T-helper 1 cell (primary cell): Measurements from ENCODE around the gene CDC42SE2.
"Not testable (repeated sequence)": the region's sequence is repeated elsewhere in the genome, so short reads cannot be mapped to it uniquely, and the experiment has no call there.

ENCODE experiments used
- DNase-seq, 5 donors: peaks; one replicate each; pipeline ENCODE4 v3.0.0-alpha.2; 2012 to 2020

The CDC42SE2 gene

DNA sequence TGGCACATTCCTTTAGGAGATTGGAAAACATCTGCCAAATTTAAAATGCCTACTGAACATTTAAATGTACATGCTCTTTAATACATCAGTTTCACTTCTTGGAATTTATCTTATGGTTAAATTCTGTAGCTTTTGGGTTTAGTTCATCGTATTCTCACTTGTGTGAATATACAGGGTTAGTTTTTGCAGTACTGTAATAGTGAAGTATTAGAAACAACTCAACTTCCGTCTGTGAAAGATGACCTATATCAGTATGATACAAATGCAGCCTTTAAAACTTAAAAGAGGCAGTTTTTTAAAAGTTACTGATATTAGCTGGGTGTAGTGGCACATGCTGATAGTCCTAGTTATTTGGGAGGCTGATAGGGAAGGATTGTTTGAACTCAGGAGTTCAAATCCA lies 57.2 kb downstream of the CDC42SE2 start:
- DNase-seq, result peak in 1 of 5 donors; percentile 28

DNA sequence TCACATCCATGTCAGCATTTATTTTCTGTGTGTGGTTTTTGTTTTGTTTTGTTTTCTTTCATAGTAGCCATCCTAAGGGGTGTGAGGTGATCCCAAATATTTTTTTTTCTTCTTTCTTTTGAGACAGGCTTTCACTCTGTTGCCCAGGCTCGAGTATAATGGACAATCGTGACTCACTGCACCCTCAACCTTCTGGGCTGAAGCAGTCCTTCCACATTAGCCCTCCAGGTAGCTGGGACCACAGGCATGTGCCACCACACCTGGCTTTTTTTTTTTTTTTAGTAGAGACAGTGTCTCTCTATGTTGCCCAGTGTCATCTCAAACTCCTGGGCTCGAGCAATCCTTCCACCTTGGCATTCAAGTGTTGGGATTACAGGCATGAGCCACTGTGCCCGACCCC lies 59.1 kb downstream of the CDC42SE2 start:
- no peak for DNase-seq

DNA sequence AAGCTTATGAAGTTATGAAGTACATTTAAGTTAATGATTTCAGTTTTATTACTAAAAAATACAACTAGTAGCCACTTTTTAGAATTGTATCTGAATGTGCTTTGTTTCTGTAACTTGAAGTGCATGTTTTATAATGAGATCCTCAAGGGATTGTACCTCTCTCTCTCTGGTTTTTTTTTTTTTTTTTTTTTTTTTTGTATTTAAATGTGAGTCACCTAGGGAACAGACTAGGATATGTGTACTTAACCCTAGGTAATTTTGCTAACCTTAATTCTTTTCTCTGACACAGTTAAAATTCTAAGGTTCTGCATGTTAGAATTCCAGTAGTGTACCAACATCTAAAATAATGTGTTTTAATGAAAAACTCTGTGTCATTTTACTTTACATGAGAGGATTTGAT lies 59.5 kb downstream of the CDC42SE2 start:
- no peak for DNase-seq

DNA sequence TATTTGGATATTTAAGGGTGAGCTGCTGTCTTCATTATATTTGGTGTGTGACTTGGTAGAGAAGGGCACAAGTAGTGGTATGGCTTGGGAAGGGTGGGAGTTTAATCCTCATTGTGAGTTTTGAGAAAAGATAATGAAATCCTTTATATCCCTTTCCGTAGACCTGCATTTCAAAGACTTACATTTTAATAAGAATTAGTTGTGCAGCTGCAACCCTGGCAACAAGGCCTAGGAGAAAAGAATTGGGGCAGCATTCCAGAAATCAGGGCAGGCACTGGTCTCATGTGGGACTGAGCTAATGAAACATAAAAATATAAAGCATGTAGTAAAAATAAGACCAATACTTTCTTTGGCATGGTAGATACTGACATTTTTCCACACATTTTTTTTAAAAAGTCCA lies 60.5 kb downstream of the CDC42SE2 start:
- no peak for DNase-seq

DNA sequence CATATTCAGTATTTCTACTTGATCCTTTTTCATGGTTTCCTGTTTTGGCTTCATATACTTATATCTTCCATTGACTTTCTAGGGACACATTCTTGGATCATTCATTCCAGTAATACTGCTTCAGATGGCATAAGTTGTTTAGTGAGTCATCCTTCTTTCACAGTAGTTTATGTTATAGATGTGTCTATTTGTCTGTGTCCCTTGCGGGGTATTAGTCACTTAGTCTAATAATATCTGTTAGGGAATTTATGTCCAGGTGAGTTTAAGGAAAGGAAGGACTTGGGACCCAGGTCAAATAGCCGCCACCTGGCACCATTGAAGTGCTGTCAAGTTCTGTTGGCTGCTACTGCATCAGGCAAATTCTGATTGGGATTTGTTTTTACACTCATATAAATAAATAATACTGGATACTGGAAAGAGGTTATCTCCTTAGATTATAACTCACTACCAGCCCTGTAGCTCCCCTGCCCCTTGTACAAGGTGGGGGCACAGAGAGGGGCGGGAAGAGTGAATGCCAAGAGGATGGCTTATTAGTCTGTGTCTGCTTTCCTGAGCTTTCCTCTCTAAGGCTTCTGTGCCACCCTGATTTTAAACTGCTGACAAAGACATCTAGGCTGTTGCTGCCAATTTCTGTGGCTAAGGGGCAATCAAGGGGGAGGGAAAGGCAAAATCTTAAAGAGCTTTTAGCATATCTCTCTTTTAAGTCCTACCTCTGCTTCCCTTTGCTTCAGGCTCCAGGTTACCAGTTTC lies 64.9 kb downstream of the CDC42SE2 start:
- DNase-seq, result no peak

DNA sequence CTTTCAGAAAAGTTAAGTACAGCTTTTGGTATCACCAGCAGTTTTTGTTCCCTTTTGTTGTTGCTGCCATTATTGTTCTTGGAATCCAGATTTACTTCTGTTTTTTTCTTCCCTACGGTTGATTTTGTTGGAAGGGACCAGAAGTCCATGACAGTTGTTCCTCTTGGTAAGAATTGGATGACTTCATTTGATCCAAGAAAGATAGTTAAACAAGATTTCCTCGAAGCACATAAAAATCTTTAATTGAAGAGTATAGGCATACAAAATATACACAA lies 65.4 kb downstream of the CDC42SE2 start:
- no peak for DNase-seq

DNA sequence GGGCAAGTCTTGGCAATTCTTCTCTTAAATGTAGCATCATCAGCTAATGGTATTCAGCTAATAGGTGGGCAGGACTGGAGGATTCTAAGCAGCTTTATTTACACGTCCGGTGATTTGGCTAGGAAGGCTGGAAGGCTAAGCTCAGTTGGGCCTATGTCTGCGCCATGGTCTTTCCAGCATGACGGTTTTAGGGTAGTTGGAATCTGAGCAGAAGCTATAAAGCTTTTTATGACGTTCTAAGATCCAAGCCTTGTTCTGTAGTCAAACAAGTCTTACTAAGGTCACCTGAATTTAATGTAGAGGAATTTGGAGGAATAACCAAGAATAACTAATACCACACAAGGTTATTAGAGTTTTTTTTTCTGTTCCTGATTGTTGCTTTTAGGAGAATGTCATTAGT lies 66.2 kb downstream of the CDC42SE2 start:
- DNase-seq, result no peak

DNA sequence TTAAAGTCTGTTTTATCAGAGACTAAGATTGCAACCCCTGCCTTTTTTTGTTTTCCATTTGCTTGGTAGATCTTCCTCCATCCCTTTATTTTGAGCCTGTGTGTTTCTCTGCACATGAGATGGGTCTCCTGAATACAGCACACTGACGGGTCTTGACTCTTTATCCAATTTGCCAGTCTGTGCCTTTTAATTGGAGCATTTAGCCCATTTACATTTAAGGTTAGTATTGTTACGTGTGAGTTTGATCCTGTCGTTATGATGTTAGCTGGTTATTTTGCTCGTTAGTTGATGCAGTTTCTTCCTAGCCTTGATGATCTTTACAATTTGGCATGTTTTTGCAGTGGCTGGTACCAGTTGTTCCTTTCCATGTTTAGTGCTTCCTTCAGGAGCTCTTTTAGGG lies 71.9 kb downstream of the CDC42SE2 start:
- not testable (repeated sequence) for DNase-seq

DNA sequence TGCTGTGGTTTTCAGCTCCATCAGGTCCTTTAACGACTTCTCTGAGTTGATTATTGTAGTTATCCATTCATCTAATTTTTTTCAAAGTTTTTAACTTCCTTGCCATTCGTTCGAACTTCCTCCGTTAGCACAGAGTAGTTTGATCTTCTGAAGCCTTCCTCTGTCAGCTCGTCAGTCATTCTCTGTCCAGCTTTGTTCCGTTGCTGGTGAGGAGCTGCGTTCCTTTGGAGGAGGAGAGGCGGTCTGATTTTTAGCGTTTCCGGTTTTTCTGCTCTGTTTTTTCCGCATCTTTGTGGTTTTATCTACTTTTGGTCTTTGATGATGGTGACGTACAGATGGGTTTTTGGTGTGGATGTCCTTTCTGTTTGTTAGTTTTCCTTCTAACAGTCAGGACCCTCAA lies 72.9 kb downstream of the CDC42SE2 start:
- DNase-seq, result peak in 3 of 5 donors; percentile 18 to 33 (median 30)

DNA sequence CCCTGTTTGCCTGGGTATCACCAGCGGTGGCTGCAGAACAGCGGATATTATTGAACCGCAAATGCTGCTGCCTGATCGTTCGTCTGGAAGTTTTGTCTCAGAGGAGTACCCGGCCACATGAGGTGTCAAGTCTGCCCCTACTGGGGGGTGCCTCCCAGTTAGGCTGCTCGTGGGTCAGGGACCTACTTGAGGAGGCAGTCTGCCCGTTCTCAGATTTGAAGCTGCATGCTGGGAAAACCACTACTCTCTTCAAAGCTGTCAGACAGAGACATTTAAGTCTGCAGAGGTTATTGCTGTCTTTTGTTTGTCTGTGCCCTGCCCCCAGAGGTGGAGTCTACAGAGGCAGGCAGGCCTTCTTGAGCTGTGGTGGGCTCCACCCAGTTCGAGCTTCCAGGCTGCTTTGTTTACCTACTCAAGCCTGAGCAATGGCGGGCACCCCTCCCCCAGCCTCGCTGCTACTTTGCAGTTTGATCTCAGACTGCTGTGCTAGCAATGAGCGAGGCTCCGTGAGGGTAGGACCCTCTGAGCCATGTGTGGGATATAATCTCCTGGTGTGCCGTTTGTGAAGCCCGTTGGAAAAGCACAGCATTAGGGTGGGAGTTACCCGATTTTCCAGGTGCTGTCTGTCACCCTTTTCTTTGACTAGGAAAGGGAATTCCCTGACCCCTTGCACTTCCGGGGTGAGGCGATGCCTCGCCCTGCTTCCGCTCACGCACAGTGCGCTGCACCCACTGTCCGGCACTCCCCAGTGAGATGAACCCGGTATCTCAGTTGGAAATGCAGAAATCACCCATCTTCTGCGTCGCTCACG lies 73.6 kb downstream of the CDC42SE2 start:
- peak in 3 of 5 donors; percentile 32 to 43 (median 37) for DNase-seq

DNA sequence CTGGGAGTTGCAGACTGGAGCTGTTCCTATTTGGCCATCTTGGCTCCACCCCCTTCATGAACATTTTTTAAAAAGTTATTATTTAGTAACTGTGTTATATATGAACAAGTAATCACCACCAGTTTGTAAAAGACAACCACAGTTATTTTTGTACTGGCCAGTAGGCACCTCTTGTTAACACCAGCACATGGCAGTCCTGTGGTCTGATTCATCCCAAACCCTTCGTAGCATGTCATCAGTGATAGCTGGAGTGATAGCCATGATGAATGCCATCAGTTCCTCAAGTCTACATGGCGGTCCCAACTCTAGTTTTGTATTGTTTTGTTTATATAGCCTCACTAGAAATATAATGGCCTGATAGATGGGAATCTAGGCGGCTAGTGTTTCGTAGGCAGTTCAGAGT lies 74.2 kb downstream of the CDC42SE2 start:
- no peak for DNase-seq

DNA sequence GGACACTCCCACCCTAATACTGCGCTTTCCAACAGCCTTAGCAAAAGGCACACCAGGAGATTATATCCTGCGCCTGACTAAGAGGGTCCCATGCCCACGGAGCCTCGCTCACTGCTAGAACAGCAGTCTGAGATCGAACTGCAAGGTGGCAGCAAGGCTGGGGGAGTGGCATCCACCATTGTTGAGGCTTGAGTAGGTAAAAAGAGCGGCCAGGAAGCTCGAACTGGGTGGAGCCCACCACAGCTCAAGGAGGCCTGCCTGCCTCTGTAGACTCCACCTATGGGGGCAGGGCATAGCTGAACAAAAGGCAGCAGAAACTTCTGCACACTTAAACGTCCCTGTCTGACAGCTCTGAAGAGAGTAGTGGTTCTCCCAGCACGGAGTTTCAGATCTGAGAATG lies 80.4 kb downstream of the CDC42SE2 start:
- peak in 1 of 5 donors; percentile 23 for DNase-seq

DNA sequence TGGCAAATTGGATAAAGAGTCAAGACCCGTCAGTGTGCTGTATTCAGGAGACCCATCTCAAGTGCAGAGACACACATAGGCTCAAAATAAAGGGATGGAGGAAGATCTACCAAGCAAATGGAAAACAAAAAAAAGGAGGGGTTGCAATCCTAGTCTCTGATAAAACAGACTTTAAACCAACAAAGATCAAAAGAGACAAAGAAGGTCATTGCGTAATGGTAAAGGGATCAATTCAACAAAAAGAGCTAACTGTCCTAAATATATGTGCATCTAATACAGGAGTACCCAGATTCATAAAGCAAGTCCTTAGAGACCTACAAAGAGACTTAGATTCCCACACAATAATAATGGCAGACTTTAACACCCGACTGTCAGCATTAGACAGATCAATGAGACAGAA lies 82.4 kb downstream of the CDC42SE2 start:
- not testable (repeated sequence) for DNase-seq

DNA sequence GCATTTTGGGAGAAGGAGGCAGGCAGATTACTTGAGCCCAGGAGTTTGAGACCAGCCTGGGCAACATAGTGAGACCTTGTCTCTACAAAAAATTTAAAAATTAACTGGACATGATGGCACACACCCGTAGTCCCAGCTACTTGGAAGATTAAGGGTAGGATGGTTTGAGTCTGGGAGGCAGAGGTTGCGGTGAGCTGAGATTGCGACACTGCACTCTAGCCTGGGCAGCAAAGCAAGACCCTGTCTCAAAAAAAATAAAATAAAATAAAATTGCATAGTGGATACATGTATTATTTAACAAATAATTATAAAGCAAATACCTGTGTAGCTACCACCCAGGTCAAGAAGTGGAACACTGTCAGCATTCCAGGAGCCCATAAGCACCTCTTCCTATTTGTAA lies 90.1 kb downstream of the CDC42SE2 start:
- no peak for DNase-seq

DNA sequence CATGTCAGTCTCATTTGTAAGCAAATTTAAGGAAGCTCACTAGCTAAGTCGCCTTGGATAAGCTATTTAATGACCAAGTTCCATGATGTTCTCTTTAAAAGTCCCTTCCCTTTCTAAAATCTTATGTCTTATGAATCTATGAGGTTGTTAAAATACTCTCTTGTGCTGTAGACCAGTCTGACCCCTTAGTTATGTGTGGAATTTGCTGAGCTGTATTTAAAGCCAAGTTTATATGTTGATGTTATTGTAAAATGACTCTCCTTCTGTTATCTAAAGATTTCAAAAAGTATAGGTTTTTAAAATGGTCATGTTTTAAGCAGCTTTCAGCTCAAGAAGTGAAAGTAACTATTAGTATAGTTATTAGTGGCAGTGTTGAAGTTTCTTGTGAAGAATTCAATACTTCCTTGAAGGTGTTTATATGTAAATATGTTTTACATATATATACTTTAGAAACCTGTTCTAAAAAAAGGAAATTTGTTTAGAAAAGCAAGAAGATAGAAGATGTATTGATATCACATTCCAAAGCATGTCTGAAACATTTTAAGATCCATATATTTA lies 92.2 kb downstream of the CDC42SE2 start:
- no peak for DNase-seq

DNA sequence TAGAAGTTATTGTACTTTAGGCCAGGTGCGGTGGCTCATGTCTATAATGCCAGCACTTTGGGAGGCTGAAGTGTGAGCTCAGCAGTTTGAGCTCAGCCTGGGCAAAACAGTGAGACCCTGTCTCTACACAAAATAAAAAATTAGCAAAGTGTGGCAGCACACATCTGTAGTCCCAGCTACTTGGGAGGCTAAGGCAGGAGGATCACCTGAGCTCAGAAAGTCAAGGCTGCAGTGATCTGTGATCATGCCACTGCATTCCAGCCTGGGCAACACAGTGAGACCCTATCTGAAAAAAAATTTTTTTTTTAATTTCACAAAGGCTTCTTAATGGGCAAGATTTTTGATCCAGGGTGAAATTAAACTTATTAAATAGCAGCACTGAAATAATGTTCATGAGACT lies 92.8 kb downstream of the CDC42SE2 start:
- no peak for DNase-seq

DNA sequence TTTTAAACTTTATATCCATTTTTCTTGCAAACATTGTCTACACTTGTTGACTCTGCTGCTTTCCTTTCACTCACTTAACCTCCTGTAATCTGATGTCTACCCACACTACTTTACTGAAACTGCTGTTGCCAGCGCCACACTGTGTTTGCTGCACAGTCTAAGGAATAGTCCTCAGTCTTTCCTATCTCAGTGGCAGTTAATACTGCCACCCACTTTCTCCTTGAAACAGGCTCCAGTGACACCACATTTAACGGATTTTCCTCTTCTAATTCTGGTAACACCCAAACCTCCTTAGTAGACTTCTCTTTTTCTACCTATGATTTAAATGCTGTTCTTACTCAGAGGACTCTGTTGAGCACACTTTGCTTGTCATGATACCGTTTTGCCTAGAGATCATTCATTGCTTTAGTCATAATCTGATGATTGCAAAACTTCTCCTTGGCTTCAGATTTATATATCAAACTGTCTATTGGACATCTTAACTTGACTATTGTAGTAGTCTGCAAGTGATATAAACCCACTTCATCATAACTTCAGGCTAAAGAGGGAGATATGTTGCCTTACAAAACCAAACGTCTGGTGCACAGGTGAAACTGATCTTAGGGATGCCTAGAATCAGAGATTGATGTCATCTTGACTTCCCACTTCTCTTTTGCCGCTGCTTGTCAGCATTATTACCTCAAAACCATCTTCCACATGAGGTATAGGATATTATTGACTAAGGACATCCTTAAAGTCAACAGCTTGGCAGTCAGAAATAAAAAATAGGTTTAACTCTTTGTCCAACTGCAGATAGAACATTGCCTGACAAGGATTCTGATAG lies 94.1 kb downstream of the CDC42SE2 start:
- DNase-seq, result peak in 1 of 5 donors; percentile 61

DNA sequence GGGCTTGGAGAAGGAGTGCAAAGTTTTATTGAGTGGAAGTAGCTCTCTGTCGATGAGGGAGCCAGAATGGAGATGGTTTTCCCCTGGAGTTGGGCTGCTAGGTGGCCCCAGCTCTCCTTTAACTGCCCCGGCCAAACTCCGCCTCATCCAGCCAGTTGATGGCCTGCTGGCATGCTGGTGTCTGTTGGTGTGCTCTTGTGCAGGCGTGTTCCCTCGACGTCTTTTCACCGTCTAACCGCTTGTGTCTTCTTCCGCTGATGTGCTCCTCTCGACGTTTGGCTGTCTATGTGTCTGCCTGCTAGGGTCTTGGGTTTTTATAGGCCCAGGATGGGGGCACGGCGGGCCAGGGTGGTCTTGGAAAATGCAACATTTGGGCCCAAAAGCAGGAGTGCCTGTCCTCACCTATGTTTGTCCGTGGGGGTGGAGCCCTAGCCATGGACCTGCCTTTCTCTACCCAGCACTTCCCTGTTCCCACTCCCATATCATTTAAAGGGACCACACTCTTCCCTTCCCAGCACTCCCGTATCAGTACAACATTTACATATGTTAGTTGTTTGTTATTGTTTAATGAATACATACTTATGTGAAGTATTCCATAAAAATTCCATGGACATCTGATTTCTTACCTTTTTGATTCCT lies 97.9 kb downstream of the CDC42SE2 start:
- DNase-seq, result no peak

DNA sequence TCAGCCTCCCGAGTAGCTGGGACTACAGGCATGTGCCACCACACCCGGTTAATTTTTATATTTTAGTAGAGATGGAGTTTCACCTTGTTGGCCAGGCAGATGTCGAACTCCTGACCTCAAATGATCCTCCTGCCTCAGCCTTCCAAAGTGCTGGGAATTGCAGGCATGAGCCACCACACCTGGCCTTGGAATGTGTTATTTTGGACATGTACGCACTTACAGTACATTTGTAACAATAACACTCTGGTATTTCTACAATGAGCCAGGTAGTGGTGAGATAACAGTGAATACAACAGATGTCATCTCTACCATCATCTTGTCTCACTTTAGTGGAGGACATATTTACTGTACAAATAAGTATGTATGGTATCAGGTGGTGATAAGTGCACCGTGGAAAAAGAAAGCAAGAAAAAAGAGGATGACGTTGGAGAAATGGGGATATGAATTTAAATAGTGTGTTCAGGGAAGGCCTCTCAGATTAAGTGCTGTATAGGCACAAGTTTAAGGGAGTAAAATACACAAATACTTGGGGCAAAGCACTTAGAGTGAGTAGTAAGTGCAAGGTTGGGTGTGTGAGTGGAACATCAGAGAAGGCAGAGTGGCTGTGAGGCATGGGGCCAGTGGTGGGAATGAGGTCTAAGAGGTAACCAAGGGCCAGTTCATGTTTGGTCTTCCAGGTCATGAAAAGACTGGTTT lies 100.1 kb downstream of the CDC42SE2 start:
- no peak for DNase-seq

DNA sequence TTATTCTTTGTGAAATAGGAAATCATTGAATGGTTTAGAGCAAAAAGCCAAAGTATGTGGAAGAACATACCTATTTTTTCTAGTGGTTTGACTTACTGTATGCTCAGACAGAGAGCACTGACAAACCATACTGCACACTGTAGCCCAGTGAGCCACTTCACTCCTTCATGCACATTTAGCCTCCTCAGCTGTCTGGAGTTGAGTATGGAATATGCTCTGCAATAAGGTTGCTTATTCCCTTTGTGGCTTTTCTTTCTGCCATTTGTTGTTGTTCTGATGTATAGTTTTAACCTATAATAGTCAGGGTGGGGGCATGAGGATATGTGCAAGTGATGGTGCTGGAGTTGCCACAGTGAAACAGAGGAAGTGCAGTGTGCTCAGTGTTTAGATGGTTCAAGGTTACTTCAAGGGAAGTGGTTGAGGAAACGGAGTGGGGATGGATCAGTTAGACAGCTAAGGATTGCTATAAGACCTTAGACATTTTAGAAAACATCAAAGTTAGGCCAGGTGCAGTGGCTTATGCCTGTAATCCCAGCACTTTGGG lies 100.7 kb downstream of the CDC42SE2 start:
- DNase-seq, result peak in 1 of 5 donors; percentile 59

DNA sequence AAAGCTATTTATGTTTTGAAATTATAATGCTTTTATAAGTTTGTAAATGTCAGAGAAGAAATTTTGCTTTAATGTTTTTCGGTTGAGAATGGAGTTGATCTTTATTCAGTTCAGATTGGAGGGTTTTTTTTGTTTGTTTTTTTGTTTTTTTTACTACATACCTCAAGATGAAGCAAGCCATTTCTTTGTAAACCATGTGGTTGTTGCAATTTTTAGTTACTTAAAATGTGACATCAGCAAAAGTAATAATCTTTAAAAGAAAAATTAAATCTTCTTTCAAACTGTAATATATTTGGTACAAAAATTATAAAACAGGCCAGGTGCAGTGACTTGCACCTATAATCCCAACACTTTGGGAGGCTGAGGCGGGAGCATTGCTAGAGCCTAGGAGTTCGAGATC lies 102.6 kb downstream of the CDC42SE2 start:
- DNase-seq, result no peak
